Activated T-helper 2 cell treated with anti-CD3 and anti-CD28 coated beads, Interferon-gamma antibody, Interleukin-2, Interleukin-4, amounts not matched to agents 10 μg/mL and 5 μg/mL and 100 μg/mL, durations not matched to agents 14 hours and 24 hours and 36 hours (primary cell): ENCODE results near the gene PRKCSH. TPM values are rescaled to one million over a fixed set of nuclear protein-coding genes. Genes with fewer than 3 reads are reported as not detected.
"Not testable (repeated sequence)": the region's sequence is repeated elsewhere in the genome, so short reads cannot be mapped to it uniquely, and the experiment has no call there.

Source experiments
- DNase-seq: peaks from one replicate; pipeline ENCODE4 v3.0.0; 2021; ENCODE audit warnings: low spot score
- H3K27ac Mint-ChIP-seq: one replicate; pipeline ENCODE4 v1.8.0; 2021; ENCODE audit warnings: mixed read lengths
- H3K27me3 Mint-ChIP-seq: one replicate; pipeline ENCODE4 v1.8.0; 2021; ENCODE audit warnings: low read depth, mixed read lengths
- H3K36me3 Mint-ChIP-seq: one replicate; pipeline ENCODE4 v1.8.0; 2021; ENCODE audit warnings: low read depth, mixed read lengths
- H3K4me1 Mint-ChIP-seq: one replicate; pipeline ENCODE4 v1.8.0; 2021; ENCODE audit warnings: low read depth, mixed read lengths
- H3K4me3 Mint-ChIP-seq: one replicate; pipeline ENCODE4 v1.8.0; 2021; ENCODE audit warnings: low read depth, mild to moderate bottlenecking, moderate library complexity, mixed read lengths
- H3K9me3 Mint-ChIP-seq: one replicate; pipeline ENCODE4 v1.8.0; 2021; ENCODE audit warnings: mixed read lengths
- intact Hi-C: fragments of 100-400 bp; cut with micrococcal nuclease; formaldehyde crosslinking; loops from one replicate; pipeline ENCODE4 v1.15.1; 2023
- total RNA-seq: library from RNA; stranded (reverse); gene quantifications from 2 replicates; pipeline ENCODE4 v1.2.3, GENCODE V29; 2022

Gene PRKCSH
- total RNA-seq, 1 donor from 2014 or later: 282 TPM

DNA sequence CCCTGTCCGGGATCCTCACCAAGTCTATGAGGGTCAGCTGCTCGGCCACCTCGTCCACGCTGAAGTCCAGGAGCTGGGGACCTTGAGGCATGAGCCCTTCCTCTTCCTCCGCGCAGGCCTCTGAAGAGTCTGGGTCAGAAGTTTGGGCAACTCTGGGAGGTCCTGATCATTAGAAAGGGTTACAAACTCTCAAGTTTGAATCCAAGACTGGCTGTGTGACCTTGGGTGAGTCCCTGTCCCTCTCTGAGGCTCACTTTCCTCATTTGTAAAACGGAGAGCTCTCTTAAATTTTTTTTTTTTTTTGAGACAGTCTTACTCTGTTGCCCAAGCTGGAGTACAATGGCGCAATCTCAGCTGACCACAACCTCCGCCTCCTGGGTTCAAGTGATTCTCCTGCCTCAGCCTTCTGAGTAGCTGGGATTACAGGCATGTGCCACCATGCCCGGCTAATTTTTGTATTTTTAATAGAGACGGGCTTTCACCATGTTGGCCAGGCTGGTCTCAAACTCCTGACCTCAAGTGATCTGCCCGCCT, 28.7 kb upstream of the PRKCSH start:
- H3K27ac Mint-ChIP-seq, DNase-seq, H3K9me3 Mint-ChIP-seq, H3K36me3 Mint-ChIP-seq, H3K4me3 Mint-ChIP-seq, H3K27me3 Mint-ChIP-seq, intact Hi-C loops, H3K4me1 Mint-ChIP-seq: not testable (repeated sequence)

DNA sequence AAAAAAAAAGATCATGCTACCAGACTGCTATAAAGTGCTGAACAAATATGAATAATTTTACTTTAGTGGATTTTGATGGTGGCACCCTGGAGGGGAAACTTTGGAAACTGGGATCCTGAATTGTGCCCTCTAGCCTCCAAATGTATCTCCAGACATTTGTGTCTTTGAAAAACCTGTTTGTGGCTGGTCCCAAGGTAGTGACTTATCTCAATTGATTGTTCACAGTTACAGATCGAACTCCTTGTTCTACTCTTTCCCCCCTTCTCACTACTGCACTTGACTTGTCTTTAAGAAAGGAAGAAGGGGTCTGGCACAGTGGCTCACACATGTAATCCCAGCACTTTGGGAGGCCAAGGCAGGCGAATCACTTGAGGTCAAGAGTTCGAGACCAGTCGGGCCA, 26.8 kb upstream of the PRKCSH start:
- Mint-ChIP-seq H3K4me1 (no peaks in the 10 kb centered on the region), H3K27ac (no peak overlapping the region), H3K4me3 (no peak overlapping the region), H3K9me3 (no peaks in the 10 kb centered on the region), H3K27me3 (peaks cover 9% of the 10 kb centered on the region), H3K36me3 (no peaks in the 10 kb centered on the region)
- intact Hi-C loops: no loop called here
- no peak for DNase-seq

DNA sequence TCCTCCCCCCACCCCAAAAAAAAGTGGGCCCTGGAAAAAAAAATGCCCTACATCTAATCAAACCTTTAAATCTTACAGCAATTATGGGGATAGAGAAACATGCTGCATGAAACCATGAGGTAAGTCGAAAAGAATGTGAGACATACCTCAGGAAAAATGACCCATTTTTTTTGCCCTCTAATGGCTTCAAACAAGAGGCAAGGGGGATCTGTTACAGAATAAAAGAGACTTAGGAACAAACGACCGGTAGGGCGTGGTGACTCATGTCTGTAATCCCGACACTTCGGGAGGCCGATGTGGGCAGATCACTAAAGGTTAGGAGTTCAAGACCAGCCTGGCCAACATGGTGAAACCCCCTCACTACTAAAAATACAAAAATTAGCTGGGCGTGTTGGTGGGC, 24.8 kb upstream of the PRKCSH start:
- Mint-ChIP-seq H3K27me3 (peaks cover 12% of the 10 kb centered on the region), H3K9me3 (no peaks in the 10 kb centered on the region), H3K27ac (no peak overlapping the region), H3K4me3 (no peak overlapping the region), H3K36me3 (no peaks in the 10 kb centered on the region), H3K4me1 (no peaks in the 10 kb centered on the region)
- intact Hi-C loops: no loop called here
- DNase-seq: no peak

DNA sequence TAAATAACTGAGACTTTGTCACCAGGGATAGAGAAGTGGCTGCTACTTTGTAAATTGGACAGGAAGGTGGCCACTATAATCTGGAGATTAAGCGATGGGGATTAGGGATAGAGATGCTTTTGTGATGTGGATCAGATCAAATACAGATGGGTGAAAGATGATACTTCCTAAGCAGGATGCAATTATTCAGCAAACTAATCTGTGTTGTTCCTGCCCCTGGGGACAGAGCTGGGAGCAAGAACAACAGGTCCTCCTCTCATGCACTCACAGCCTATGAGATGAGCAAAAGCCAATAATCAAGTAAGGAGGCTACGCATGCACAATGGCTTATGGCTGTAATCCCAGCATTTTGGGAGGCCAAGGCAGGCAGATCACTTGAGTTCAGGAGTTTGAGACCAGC, 20.9 kb upstream of the PRKCSH start:
- Mint-ChIP-seq H3K36me3 (no peaks in the 10 kb centered on the region), H3K4me1 (peaks cover 1% of the 10 kb centered on the region), H3K27ac (no peak overlapping the region), H3K27me3 (peaks cover 35% of the 10 kb centered on the region), H3K4me3 (no peak overlapping the region), H3K9me3 (no peaks in the 10 kb centered on the region)
- intact Hi-C loops: no loop called here
- DNase-seq: no peak

DNA sequence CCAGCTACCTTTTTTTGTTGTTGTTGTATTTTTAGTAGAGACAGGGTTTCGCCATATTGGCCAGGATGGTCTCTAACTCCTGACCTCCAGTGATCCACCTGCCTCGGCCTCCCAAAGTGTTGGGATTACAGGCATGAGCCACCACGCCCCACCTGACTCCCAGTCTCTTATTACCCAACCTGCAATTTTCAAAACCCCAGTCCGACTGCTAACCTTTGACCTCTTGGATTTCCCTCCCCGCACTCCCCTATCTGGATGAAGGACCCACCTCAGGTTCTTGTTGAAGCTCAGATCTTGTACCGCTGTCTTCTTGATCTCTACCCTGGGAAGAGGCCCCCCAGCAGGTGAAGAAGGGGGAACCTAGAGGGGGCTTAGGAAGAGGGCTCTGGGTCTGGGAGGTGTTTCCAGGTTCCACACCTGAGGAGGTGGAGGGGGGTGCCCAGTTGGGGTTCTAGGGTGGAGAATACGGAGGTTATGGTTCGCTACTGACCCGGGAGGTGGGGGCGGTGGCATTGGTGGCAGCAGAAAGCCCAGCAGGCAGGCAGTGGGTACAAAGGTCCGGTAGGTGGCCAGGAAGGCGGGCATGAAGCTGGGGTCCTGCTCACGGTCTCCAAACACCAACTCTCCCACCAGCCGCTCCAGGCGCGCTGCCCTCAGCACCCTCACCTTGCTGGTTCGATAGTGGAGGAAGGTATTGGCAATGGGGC, 18.9 kb upstream of the PRKCSH start:
- peaks cover 5% of the 10 kb centered on the region for H3K4me1 Mint-ChIP-seq
- peaks cover 43% of the 10 kb centered on the region for H3K27me3 Mint-ChIP-seq
- no peak overlapping the region for H3K27ac Mint-ChIP-seq
- H3K36me3 Mint-ChIP-seq: no peaks in the 10 kb centered on the region
- H3K9me3 Mint-ChIP-seq: no peaks in the 10 kb centered on the region
- intact Hi-C loops: no loop called here
- DNase-seq: no peak
- no peak overlapping the region for H3K4me3 Mint-ChIP-seq

DNA sequence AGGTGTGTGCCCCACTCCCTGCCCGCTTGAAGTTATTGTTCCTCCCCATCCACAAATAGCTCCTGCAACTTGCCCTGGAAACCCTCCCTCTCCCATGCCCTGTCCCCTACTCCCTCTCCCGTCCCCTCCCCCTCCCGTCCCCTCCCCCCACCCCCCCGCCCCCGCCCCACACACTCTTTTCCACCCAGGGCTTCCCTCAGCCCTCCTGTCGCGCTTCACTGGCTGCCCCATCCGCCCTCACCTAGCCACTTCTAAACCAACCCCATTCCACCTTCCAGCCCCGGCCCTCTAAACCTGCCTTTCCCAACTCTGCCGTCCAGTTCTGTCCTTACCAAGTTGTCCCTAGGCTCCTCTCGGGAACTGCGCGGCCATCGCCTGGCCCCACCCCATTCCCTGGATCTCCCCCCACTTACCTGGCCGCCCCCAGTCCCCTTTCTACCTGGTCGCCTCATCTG, 17.3 kb upstream of the PRKCSH start:
- Mint-ChIP-seq H3K4me3 (no peak overlapping the region), H3K36me3 (no peaks in the 10 kb centered on the region), H3K4me1 (peaks cover 15% of the 10 kb centered on the region), H3K27ac (no peak overlapping the region), H3K9me3 (no peaks in the 10 kb centered on the region), H3K27me3 (peaks cover 50% of the 10 kb centered on the region)
- intact Hi-C loops: no loop called here
- DNase-seq: no peak

DNA sequence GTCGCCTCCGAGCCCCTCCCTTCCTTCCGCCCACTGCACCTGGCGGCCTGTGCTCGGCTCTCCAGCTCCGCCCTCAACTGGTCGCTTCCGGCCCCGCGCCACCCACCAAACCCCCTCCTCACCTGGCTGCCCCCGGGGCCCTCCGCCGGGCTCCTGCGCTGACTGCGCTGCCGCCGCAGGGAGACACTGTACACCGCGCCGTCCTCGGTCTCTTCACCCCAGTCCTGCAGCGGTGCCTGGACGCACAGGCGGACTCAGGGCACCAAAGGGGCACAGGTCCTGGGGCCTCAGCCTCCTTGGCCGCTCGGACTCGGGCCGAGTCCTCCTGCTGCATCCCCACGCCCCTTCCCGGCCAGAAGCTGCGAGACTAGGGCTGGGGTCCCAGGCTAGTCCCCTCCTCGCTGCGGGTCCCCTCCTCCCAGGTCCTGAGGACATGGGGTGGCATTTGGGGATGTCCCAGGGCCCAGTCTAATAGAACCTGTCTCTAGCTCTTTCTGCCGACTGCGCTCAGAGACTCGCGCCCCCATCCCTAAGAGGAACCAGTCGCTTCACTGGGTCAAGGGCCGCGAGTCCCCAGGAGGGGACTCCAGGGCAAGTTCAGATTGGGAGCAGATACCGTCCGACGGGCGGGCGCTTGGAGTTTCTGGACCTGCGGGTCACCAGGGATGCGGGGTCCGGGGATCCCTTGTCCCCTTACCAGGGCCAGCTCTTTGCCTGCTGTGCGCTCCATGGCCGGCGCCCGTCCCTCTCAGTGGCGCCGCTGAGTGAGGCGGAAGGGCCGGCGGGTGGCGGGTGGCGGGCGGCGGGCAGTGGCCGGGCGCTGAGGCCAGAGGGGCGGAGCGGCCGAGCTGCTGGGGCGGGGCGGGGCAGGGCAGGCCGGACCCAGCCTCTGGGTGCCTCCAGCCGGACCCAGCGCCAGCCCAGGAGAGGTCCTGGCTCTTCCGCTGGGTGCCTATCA, 16.6 kb upstream of the PRKCSH start, which contains the start of gene RGL3:
TSS of gene RGL3 (minus strand) at position 766 of the 958 bp plus-strand sequence. CDS start at position 730, 36 bp downstream.
- Mint-ChIP-seq H3K9me3 (no peaks in the 10 kb centered on the region), H3K4me3 (peak within 1 kb of the TSS; percentile 61), H3K36me3 (no peaks in the 10 kb centered on the region), H3K27ac (no peak within 1 kb of the TSS), H3K27me3 (peaks cover 57% of the 10 kb centered on the region), H3K4me1 (peaks cover 19% of the 10 kb centered on the region)
- no peak for DNase-seq
- intact Hi-C loops: no loop called here

DNA sequence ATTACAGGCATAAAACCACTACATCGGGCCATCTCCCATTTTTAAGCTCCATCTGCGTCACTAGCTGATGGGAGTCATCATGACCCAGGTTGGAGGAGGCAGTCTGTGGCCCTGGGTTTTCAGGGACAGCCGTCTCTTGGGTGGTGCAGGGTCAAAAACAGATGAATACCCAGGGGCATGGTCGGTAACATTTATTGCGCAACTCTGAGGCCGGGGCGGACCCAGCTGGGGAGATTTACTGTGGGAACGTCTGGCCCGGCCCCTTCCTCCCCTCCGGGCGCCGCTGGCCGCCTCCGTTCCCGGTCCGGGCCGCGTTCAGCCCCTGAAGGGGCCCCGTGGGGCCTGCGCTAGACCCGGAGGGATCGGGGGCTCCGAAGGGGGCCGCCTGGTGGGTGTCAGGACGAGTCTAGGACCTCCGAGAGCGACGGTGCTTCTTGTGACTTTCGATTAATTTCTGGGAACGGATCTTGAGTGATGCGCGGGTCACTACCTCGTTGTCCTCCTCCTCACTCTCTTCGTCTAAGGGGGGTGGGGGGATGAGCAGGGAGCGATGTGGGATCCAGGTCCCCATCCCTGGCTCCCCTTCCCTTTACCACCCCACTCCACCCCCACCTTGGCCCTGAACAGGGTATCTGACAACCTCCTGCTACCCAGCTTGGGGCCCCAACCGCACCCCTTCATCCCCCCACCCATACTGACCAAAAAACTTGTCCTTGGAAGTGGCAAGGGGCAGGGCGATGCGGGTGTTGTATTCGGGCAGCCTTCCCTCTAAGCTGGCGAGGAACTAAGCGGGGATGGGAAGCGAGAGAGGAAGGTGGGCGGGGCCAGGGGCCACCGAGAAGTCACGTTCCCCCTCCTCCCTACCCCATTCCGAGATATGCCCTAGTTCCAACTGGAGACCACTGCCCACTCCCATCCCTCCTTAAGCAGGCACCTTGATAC, 14.7 kb upstream of the PRKCSH start:
- Mint-ChIP-seq H3K36me3 (no peaks in the 10 kb centered on the region), H3K27me3 (peaks cover 58% of the 10 kb centered on the region), H3K27ac (no peak overlapping the region), H3K4me1 (peaks cover 19% of the 10 kb centered on the region), H3K9me3 (no peaks in the 10 kb centered on the region), H3K4me3 (peak overlapping the region; percentile 61)
- no peak for DNase-seq
- intact Hi-C loops: loop anchor here (5.0 kb wide), 2 partner anchors 38 to 62 kb away; partner anchors contain the start of genes ELAVL3 and EPOR

DNA sequence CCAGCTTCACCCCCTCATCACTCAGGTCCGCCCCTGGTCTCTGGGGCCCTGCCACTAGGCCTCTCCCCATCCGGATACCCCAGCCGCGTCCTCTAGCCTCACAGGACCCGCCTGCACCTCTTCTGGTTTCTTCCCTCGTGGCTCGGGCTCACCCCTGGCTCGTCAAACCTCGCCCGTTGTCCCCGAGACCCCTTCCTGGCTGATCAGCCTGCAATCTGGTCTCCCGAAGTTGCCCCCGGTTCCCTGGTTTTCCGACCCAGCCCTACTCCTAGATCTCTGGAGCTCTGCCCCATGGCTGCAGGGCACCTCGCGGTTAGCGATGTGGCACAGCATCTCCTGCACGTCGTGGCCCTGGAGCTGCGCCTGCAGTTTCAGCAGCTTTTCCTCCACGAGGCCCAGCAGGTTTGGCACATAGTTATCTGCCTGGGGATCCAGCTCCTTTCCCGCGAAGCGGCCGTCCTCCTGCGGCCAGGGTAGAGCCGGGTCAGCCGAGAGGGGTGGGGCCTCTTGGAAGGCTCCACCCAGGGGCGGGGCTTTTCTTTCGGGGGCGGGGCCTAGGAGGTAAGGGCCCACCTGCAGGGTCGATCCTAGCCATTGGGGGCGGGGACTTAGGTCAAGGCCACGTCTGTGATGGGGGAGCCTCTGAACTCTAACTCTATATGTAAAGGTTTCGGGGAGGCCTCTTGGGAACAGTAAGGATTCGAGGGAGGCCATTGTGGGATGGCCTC, 13.9 kb upstream of the PRKCSH start:
- Mint-ChIP-seq H3K36me3 (no peaks in the 10 kb centered on the region), H3K4me1 (peaks cover 19% of the 10 kb centered on the region), H3K27ac (no peak overlapping the region), H3K9me3 (no peaks in the 10 kb centered on the region), H3K27me3 (peaks cover 52% of the 10 kb centered on the region), H3K4me3 (peak overlapping the region; percentile 43)
- intact Hi-C loops: loop anchor here (5.0 kb wide), 2 partner anchors 39 to 61 kb away; partner anchors contain the start of genes ELAVL3 and EPOR
- DNase-seq: peak; percentile 16

DNA sequence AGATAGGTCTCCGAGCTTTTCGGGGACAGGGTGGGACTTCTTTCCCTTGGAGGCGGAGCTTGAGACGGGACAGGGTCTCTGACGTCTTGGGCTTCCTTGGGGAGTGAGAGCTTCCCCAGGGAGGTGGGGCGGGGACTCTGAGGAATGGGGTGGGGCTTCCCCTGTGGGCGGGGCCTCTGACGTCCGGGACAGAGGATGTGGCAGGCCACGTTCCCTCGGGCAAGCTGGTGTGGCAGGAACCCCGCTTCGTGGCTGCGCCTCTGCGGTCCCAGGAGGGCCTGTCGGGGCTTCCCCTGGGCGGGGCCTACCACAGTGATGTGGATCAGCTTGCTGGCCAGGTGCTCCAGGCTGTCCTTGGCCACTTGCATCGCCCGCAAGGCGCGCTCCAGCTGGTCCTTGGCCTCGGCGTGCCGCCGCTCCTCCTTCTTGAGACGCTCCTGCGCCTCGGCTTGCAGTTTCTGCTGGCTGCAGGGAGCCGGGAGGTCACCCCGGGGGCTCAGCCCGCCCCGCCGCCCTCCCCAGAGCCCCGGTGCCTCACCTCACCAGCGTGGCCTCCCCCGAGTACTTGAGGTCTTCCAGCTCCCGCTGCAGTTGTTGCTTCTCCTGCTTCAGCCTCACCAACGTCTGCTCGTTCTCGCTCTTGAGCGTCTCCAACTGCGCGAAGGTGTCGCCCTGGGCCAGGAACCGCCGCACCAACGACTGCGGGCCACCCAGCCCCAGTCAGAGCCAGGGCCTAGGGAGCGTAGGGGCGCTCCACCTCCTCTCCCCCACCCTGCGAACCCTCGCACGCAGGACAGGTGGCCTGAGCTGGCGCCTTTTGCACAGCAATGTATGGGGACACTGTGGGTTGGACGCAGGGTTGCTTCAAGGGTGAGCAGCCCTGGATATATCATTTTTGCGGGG, 13.0 kb upstream of the PRKCSH start:
- no peaks in the 10 kb centered on the region for H3K36me3 Mint-ChIP-seq
- peak overlapping the region; percentile 68 for H3K4me3 Mint-ChIP-seq
- H3K27ac Mint-ChIP-seq: no peak overlapping the region
- DNase-seq: peak; percentile 73
- peaks cover 19% of the 10 kb centered on the region for H3K4me1 Mint-ChIP-seq
- intact Hi-C loops: loop anchor here (5.0 kb wide), 2 partner anchors 40 to 60 kb away; partner anchors contain the start of genes ELAVL3 and EPOR
- peaks cover 47% of the 10 kb centered on the region for H3K27me3 Mint-ChIP-seq
- H3K9me3 Mint-ChIP-seq: no peaks in the 10 kb centered on the region
